MG63 (cell line): Measurements from ENCODE around the gene SESTD1. TPM values are rescaled to one million over a fixed set of nuclear protein-coding genes. Genes with fewer than 3 reads are reported as not detected.
"Not testable (repeated sequence)": the region's sequence is repeated elsewhere in the genome, so short reads cannot be mapped to it uniquely, and the experiment has no call there.

Experiments
- DNase-seq: peaks from one replicate; pipeline ENCODE4 v3.0.0-alpha.2; 2020
- H3K27me3 ChIP-seq: fragments of 250-450 bp; sonication (Bioruptor Pico); 2 replicates; pipeline ENCODE4 v1.5.1; 2020; ENCODE audit warnings: mild to moderate bottlenecking, moderate library complexity
- H3K36me3 ChIP-seq: fragments of 250-450 bp; sonication (Bioruptor Pico); 2 replicates; pipeline ENCODE4 v1.5.1; 2020; ENCODE audit warnings: mild to moderate bottlenecking, moderate library complexity
- H3K4me3 ChIP-seq: fragments of 250-450 bp; sonication (Bioruptor Pico); 2 replicates; pipeline ENCODE4 v1.5.1; 2020; ENCODE audit warnings: mild to moderate bottlenecking, moderate library complexity
- H3K9me3 ChIP-seq: fragments of 250-450 bp; sonication (Bioruptor Pico); 2 replicates; pipeline ENCODE4 v1.5.1; 2020; ENCODE audit warnings: mild to moderate bottlenecking, moderate library complexity
- total RNA-seq: library from RNA; depleted of rRNA; stranded (reverse); fragments of >200 nt; shearing (Covaris generic); gene quantifications from 2 replicates; pipeline ENCODE4 v1.2.3, GENCODE V29; 2014; ENCODE audit warnings: low replicate concordance

Gene SESTD1
- total RNA-seq, 1 experiment from 2014 or later: 5.5 TPM

GRCh38 chr2:179226203-179226960 is 38.2 kb downstream of the SESTD1 start:
- H3K27me3 ChIP-seq: no peaks in the 10 kb centered on the region
- H3K36me3 ChIP-seq: no peaks in the 10 kb centered on the region
- H3K4me3 ChIP-seq: no peak overlapping the region
- no peaks in the 10 kb centered on the region for H3K9me3 ChIP-seq
- no peak for DNase-seq

- Histone ChIP-seq H3K9me3 (no peaks in the 10 kb centered on the region), H3K4me3 (no peak overlapping the region), H3K27me3 (no peaks in the 10 kb centered on the region), H3K36me3 (no peaks in the 10 kb centered on the region)
- no peak for DNase-seq
Observed at GRCh38 chr2:179224361-179224760, 40.3 kb downstream of the SESTD1 start.

- Histone ChIP-seq H3K36me3 (no peaks in the 10 kb centered on the region), H3K27me3 (no peaks in the 10 kb centered on the region), H3K4me3 (no peak overlapping the region), H3K9me3 (0 out of 2 replicates have a peak, but pooled peaks cover 3% of the 10 kb centered on the region)
- no peak for DNase-seq
Observed at GRCh38 chr2:179222076-179222475, 42.6 kb downstream of the SESTD1 start.

GRCh38 chr2:179218848-179219594 is 45.6 kb downstream of the SESTD1 start:
- Histone ChIP-seq H3K36me3 (no peaks in the 10 kb centered on the region), H3K4me3 (no peak overlapping the region), H3K27me3 (no peaks in the 10 kb centered on the region), H3K9me3 (0 out of 2 replicates have a peak, but pooled peaks cover 3% of the 10 kb centered on the region)
- peak; percentile 65 for DNase-seq

- not testable (repeated sequence) for DNase-seq
Observed at GRCh38 chr2:179214671-179215070, 50.0 kb downstream of the SESTD1 start.

GRCh38 chr2:179211355-179211754 is 53.3 kb downstream of the SESTD1 start:
- Histone ChIP-seq H3K9me3 (peaks cover 5% of the 10 kb centered on the region; the same call in 1 of the 2 replicates), H3K36me3 (no peaks in the 10 kb centered on the region), H3K27me3 (no peaks in the 10 kb centered on the region), H3K4me3 (no peak overlapping the region)
- no peak for DNase-seq

More at GRCh38 chr2:179214671-179215070, 50.0 kb downstream of the SESTD1 start:
- H3K9me3 ChIP-seq, H3K4me3 ChIP-seq, H3K27me3 ChIP-seq, H3K36me3 ChIP-seq: not testable (repeated sequence)

- not testable (repeated sequence) for H3K4me3 ChIP-seq, H3K9me3 ChIP-seq, H3K27me3 ChIP-seq, H3K36me3 ChIP-seq, DNase-seq
Observed at GRCh38 chr2:179208277-179208676, 56.4 kb downstream of the SESTD1 start.

GRCh38 chr2:179207047-179207446 is 57.6 kb downstream of the SESTD1 start:
- no peaks in the 10 kb centered on the region for H3K36me3 ChIP-seq

GRCh38 chr2:179201869-179202268 is 62.8 kb downstream of the SESTD1 start:
- no peak for DNase-seq

More at GRCh38 chr2:179207047-179207446, 57.6 kb downstream of the SESTD1 start:
- H3K9me3 ChIP-seq: peaks cover 7% of the 10 kb centered on the region
- no peaks in the 10 kb centered on the region for H3K27me3 ChIP-seq
- no peak for DNase-seq
- no peak overlapping the region for H3K4me3 ChIP-seq

GRCh38 chr2:179195926-179196590 is 68.6 kb downstream of the SESTD1 start:
- DNase-seq, H3K36me3 ChIP-seq, H3K4me3 ChIP-seq, H3K27me3 ChIP-seq, H3K9me3 ChIP-seq: not testable (repeated sequence)

More at GRCh38 chr2:179201869-179202268, 62.8 kb downstream of the SESTD1 start:
- Histone ChIP-seq H3K27me3 (no peaks in the 10 kb centered on the region), H3K9me3 (peaks cover 2% of the 10 kb centered on the region; the same call in 1 of the 2 replicates), H3K36me3 (no peaks in the 10 kb centered on the region), H3K4me3 (no peak overlapping the region)

- no peaks in the 10 kb centered on the region for H3K36me3 ChIP-seq
- no peak for DNase-seq
- H3K27me3 ChIP-seq: no peaks in the 10 kb centered on the region
- H3K9me3 ChIP-seq: peaks cover 5% of the 10 kb centered on the region; the same call in 1 of the 2 replicates
- H3K4me3 ChIP-seq: no peak overlapping the region
Observed at GRCh38 chr2:179195141-179195540, 69.5 kb downstream of the SESTD1 start.

- Histone ChIP-seq H3K36me3 (no peaks in the 10 kb centered on the region), H3K27me3 (no peaks in the 10 kb centered on the region), H3K9me3 (peaks cover 6% of the 10 kb centered on the region; the same call in 1 of the 2 replicates), H3K4me3 (no peak overlapping the region)
- no peak for DNase-seq
Observed at GRCh38 chr2:179193759-179194394, 70.8 kb downstream of the SESTD1 start.

- H3K36me3 ChIP-seq: no peaks in the 10 kb centered on the region; the same call in 1 of the 2 replicates
- no peak for DNase-seq
- no peaks in the 10 kb centered on the region for H3K27me3 ChIP-seq
- no peak overlapping the region for H3K4me3 ChIP-seq
- H3K9me3 ChIP-seq: peaks cover 8% of the 10 kb centered on the region
Observed at GRCh38 chr2:179191110-179191509, 73.5 kb downstream of the SESTD1 start.

GRCh38 chr2:179186126-179186525 is 78.5 kb downstream of the SESTD1 start:
- DNase-seq: no peak
- no peaks in the 10 kb centered on the region; the same call in 1 of the 2 replicates for H3K36me3 ChIP-seq
- peaks cover 8% of the 10 kb centered on the region for H3K9me3 ChIP-seq
- H3K27me3 ChIP-seq: no peaks in the 10 kb centered on the region
- no peak overlapping the region for H3K4me3 ChIP-seq

GRCh38 chr2:179184610-179185009 is 80.0 kb downstream of the SESTD1 start:
- no peak for DNase-seq
- Histone ChIP-seq H3K4me3 (no peak overlapping the region), H3K36me3 (no peaks in the 10 kb centered on the region; the same call in 1 of the 2 replicates), H3K9me3 (peaks cover 2% of the 10 kb centered on the region), H3K27me3 (no peaks in the 10 kb centered on the region)

- no peak for DNase-seq
- Histone ChIP-seq H3K27me3 (no peaks in the 10 kb centered on the region), H3K4me3 (no peak overlapping the region), H3K36me3 (no peaks in the 10 kb centered on the region), H3K9me3 (no peaks in the 10 kb centered on the region)
Observed at GRCh38 chr2:179181002-179181401, 83.6 kb downstream of the SESTD1 start.
